GM12891 (cell line): ENCODE measurements around the gene ANK2.

Source experiments
- DNase-seq: peaks from one replicate; pipeline ENCODE4 v3.0.0; 2011; ENCODE audit warnings: low spot score; ENCODE audit not compliant: insufficient read length
- FAIRE-seq: peaks from 2 replicates; lab custom pipeline; 2011; peaks lifted over from hg19 to GRCh38; lab: Jason Lieb, UNC
- PAX5 ChIP-seq: IDR thresholded peaks from 2 replicates; pipeline ENCODE4 v1.6.1; 2011; ENCODE audit warnings: low read length, moderate library complexity, mild to moderate bottlenecking; ENCODE audit not compliant: insufficient read depth, severe bottlenecking
- POLR2A ChIP-seq: IDR thresholded peaks from 2 replicates; pipeline ENCODE4 v1.6.1; 2011; ENCODE audit warnings: low read depth, low read length, control low read depth
- POLR2AphosphoS5 ChIP-seq: IDR thresholded peaks from 2 replicates; pipeline ENCODE4 v1.6.1; 2011; ENCODE audit warnings: low read depth, low read length, control low read depth
- POU2F2 ChIP-seq: IDR thresholded peaks from 2 replicates; pipeline ENCODE4 v1.6.1; 2011; ENCODE audit warnings: low read depth, mild to moderate bottlenecking, control low read depth, low read length, moderate library complexity
- SPI1 ChIP-seq: IDR thresholded peaks from 2 replicates; pipeline ENCODE4 v1.6.1; 2011; ENCODE audit warnings: low read depth, low read length, control low read depth
- TAF1 ChIP-seq: IDR thresholded peaks from 2 replicates; pipeline ENCODE4 v1.6.1; 2011; ENCODE audit warnings: low read depth, low read length, control low read depth

ANK2 gene

DNA sequence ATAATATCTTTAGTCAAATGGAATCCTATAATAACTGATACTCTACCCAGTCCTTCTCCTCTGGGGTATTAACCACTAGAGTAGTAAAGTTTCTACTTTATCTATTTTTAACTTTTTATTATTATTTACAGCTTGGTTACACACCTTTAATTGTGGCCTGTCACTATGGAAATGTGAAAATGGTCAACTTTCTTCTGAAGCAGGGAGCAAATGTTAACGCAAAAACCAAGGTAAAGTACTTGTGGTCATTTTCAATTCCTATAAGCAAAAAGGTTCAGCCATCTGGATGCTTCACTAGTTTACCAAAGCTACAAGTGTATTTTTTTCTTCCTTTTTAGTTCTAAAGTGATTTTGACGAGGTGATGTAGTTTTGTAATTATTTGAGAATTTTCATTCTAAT lies 238.8 kb downstream of the ANK2 start:
- DNase-seq (no peak), FAIRE-seq (no peak)
- TF ChIP-seq POLR2A (no peak), POU2F2 (no peak), PAX5 (no peak), POLR2AphosphoS5 (no peak), TAF1 (no peak), SPI1 (no peak)

DNA sequence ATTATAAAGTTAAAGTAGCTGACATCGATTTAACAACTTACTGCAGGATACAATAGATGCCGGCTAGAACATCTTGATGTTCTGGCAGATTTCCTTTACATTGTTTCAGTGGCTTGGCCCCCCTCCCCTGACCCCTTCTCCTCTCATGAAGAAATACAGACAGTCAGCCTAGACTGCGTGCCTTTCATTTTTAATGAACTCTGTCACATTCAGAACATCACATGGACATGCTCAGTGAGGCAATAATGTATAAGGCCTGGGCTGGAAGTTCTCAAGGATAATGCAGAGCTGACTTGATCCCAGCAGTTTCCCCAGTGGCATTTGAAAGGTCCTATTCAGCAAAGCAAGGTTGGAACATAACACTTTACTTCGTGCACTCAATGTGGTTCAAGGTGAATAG lies 239.2 kb downstream of the ANK2 start:
- DNase-seq (no peak), FAIRE-seq (no peak)
- TF ChIP-seq POU2F2 (no peak), POLR2A (no peak)

DNA sequence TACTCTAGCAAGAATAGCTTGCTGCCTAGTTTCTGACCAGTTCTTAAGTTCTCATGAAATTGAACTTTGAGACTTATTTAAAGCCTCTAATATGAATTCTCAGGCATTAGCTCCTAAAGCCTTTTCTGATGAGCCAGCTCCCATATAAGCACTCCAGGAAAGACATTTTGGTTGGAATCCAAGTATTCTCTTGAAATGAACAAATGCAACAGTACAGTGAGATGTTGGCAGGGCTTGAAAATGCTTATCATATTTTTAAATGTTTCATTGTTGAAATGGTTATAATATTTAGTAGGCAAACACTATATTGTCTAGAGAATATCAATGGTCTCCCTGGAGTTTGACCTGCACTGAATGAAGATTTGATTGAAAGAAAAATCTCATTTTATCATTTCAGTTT lies 240.3 kb downstream of the ANK2 start:
- no peak for TF ChIP-seq PAX5
- FAIRE-seq = no peak
- DNase-seq = no peak

DNA sequence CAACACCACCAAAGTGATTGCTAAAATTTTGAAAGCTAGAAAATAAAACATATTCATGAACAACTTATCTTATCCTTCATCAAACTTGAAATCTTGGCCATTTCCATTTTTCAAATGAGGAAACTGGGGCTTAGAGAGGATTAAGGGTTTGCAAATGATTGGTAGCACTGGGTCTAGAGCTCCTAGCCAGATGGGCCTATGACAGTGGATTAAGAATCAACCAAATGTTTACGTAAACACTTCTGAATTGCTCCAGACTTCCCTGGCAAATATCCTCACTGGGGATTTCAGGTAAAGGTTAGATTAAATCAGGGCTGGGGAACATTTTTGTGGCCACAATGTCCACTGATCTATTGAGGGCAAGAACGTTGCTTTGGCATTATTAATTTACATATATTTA lies 241.2 kb downstream of the ANK2 start:
- no peak for TF ChIP-seq PAX5
- TF ChIP-seq POU2F2 = no peak
- TF ChIP-seq SPI1 = no peak
- TF ChIP-seq TAF1 = no peak
- no peak for DNase-seq
- FAIRE-seq = no peak

DNA sequence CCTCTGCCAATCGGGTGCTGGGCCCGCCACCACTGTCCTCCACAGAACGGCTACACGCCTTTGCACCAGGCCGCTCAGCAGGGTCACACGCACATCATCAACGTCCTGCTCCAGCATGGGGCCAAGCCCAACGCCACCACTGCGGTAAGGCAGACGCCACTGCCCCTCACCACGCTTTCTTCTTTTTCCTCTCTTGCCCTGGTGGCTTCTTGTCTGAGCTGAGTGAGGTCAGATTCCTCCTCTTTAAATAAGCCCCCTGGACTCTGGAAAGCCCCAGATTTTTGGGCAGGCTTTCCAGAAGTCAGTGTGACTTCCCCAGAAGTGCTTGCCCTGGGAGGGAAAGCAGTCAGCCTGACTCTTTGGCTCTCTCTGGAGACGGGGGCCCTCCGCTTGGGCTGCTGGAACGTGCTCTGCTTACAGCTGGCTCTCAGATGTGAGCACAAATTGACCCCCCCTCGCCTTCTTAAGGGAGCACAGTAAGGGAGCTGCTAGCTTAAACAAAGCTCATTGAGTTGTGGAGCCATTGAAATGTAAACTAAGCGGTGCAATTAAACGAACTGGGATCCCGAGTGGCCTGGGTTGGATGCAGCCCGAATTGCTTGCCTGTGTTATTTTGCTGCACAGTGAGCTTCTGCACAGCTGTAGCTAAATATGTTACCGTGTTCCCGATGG lies 243.1 kb downstream of the ANK2 start:
- no peak for DNase-seq
- no peak for FAIRE-seq
- TF ChIP-seq POLR2AphosphoS5 (no peak), POU2F2 (no peak), POLR2A (no peak), PAX5 (no peak), SPI1 (no peak), TAF1 (no peak)

DNA sequence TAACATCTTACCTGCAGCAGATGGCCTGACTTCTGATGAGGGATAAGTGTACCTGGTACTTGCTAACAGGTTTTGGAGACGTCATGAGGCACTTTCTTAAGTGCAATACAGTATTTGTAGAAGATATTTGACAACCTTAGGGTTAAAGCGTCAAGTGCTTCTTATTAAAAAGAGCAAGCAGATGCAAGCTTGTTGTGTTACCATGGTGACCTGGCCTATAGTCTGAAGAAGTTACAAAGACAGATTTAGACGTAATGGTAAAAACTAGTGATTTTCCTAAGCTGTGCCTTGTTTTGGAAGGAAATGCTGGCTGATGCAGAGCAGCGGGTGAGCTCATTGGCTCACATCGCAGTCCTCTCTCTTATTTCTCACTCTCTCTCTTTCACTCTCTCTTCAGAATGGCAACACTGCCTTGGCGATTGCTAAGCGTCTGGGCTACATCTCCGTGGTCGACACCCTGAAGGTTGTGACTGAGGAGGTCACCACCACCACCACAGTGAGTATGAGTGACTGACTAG lies 243.6 kb downstream of the ANK2 start:
- no peak for TF ChIP-seq SPI1
- no peak for TF ChIP-seq PAX5
- no peak for TF ChIP-seq TAF1
- TF ChIP-seq POLR2AphosphoS5 = no peak
- TF ChIP-seq POLR2A = no peak
- no peak for FAIRE-seq

DNA sequence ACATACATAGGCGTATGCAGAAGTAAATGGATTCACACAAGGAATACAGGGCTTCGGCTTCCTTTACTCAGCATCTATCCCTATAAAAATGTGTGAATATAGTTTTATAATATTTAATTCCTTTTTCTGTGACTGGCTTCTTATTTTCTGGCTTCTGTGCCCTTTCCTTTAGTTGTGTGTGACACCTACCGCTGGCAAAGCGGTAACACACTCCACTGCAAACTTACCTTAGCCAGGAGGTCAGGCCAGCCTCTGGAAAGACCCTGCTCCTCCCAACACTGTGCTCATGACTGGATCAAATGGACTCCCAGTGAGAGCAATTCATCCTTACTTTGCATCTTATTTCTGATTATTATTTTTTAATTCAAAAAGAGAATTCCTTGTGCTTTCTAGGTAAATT lies 244.2 kb downstream of the ANK2 start:
- DNase-seq = no peak
- TF ChIP-seq SPI1 (no peak), POLR2A (no peak), PAX5 (no peak), TAF1 (no peak), POLR2AphosphoS5 (no peak)
- no peak for FAIRE-seq

More for the DNA sequence above, 243.6 kb downstream of the ANK2 start:
- no peak for DNase-seq

DNA sequence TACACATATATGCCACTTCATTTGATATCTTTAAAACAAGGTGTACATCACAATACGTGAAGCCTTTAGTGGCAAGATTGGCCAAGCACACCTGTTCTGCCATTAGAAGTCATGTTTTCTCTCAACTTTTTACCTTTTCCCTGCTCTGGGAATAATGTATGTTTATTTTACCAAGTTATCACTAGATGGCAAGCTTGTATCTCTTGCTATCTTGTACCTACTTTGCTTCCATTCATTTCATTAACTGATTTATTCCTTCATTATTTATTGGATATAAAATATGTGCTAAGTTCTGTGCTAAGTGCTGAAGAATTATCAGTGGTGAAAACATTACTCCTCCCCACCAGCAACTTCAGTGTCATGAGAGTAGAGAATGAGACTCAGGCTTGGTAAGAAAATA lies 245.5 kb downstream of the ANK2 start:
- peak; percentile 40 for FAIRE-seq
- DNase-seq = no peak
- TF ChIP-seq POLR2A = no peak
- TF ChIP-seq SPI1 = no peak
- no peak for TF ChIP-seq POLR2AphosphoS5
- TF ChIP-seq TAF1 = no peak
- no peak for TF ChIP-seq POU2F2

DNA sequence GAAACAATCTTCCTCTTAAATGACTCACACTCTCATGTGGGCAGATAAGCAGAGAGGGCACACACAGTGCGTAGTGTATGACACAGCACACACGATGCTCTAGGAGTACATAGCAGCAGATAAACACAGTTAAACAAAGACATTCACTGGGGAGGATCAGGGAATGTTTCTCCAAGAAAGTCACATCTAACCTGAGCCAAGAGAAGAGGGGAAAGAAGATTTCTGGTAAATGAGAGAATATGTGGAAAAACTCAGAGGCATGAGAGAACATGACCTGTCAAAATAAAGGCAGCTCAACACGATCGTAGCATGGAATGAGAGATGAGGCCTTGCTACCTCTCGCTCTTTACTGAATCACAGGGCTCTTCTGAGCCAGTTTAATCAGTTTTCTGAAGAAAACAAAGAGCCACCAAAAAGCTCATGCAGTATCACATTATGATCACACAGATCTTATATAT lies 251.0 kb downstream of the ANK2 start:
- FAIRE-seq (peak; percentile 67), DNase-seq (no peak)
- TF ChIP-seq POU2F2 = no peak
- TF ChIP-seq POLR2A = no peak
- no peak for TF ChIP-seq POLR2AphosphoS5
- no peak for TF ChIP-seq SPI1
- no peak for TF ChIP-seq PAX5
- no peak for TF ChIP-seq TAF1

DNA sequence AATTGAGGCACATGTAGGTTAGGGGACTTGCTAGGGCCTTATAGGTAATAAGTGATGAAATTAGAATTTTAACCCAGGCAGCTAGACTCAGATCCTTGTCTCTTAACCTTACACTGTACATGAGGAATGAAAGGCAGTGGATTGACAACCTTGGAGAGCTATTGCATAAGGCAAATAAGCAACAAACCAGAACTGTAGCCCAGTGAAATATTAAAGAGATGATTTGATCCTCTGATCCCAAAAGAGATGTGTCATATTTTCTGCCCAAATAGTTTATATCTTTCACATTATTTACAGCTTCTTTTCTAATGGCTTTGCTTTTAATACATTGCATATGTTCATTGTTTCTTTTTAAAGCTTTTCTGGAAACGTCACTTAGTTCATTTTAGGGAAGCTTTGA lies 252.6 kb downstream of the ANK2 start:
- DNase-seq (no peak), FAIRE-seq (no peak)
- TF ChIP-seq PAX5 (no peak), POLR2AphosphoS5 (no peak), SPI1 (no peak), TAF1 (no peak), POLR2A (no peak), POU2F2 (no peak)
